Raji (cell line): ENCODE data around the gene THEMIS.

Experiments used
- POLR2A ChIP-seq: IDR thresholded peaks from 2 replicates; pipeline ENCODE4 v1.6.1; 2011; ENCODE audit warnings: low read depth, low read length, control low read depth; ENCODE audit not compliant: insufficient read depth

Gene THEMIS, protein sequence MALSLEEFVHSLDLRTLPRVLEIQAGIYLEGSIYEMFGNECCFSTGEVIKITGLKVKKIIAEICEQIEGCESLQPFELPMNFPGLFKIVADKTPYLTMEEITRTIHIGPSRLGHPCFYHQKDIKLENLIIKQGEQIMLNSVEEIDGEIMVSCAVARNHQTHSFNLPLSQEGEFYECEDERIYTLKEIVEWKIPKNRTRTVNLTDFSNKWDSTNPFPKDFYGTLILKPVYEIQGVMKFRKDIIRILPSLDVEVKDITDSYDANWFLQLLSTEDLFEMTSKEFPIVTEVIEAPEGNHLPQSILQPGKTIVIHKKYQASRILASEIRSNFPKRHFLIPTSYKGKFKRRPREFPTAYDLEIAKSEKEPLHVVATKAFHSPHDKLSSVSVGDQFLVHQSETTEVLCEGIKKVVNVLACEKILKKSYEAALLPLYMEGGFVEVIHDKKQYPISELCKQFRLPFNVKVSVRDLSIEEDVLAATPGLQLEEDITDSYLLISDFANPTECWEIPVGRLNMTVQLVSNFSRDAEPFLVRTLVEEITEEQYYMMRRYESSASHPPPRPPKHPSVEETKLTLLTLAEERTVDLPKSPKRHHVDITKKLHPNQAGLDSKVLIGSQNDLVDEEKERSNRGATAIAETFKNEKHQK

DNA sequence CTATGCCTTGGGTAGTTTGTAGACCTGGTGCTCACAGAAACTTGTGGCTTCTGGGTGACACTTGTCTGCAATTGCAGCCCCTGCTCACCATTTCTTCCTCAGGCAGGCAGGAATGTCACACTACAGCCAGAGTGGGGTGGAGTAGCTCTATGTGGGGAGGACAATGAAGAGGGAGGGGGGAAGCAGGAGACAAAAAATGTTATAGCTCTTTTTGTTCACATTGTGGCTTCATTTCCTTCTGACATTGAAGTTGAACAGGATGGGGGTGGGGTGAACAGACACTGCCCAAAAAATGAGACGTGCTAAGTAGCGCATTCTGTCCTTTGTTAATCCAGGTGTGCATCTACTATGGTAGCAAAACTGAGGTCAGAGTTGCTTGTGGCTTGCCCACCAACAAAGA lies at the start of gene THEMIS:
Gene THEMIS (minus strand): TSS at position 124 of the 400 bp plus-strand sequence. CDS start 126 bp downstream, outside the sequence.
- no peak for TF ChIP-seq POLR2A

DNA sequence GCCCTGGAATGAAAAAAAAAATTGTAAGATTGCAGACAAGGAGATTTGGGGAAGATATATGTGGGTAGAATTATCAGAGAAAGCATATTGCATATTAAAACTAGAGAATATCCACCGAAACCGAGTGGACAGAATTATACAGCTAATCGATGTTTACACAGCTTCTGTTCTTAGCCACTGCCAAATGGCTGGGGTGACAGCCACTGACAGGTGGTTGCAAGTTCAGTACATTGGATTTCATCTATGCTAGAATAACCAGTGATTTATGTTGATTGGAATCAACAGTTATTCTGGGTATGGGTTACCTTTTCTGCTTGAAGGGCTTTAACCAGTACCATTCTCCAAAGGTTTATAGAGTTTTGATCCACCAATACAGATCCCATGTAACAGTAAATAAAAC lies 48.4 kb upstream of the THEMIS start:
- TF ChIP-seq POLR2A: no peak

DNA sequence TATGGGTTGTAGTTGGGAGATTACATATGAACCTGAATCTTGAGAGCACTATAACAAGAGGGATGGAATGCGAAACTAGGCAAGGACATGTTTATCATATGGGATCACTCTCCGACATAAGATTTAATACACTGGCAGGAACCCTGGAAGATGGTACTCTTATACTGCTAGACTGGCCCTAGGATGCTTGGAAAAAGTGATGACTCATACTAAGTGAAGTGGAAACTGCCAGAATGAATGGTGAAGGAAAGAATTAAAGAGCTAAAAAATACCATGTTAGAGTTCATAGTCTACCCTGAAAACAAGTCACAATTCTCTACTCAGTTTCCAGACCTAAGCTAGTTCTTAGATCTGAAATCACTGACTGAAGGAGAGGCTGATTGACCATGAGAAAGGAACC lies 45.5 kb upstream of the THEMIS start:
- TF ChIP-seq POLR2A: no peak

DNA sequence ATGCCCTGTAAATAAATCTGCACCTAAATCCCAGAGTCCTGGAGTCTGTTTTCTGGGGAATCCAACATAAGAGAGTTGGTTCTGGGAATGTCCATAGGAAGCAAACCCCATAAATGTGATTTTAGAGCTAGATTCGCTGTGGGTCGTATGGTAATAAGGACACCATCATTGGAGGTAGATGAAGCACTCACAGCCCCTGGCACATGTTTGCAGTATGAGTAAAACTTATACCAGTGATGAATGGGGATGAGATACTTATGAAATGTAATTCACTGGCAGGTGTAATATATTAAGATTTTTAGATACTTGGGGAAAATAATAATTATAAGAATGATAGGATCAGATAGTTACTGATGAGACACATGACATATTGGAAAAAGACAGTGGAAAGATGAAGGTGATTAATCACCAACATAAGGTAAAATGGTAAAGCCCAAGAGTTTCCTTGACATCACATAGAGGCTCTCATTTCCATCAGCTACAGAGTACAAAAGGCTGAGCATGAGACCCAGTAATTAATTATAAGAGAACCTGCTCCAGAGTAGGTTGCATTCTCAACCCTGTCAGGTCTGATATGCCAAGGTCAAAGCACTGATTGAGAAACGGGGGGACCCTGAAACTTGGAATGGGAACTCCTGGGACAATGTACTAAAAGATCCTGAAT lies 44.7 kb upstream of the THEMIS start:
- no peak for TF ChIP-seq POLR2A

DNA sequence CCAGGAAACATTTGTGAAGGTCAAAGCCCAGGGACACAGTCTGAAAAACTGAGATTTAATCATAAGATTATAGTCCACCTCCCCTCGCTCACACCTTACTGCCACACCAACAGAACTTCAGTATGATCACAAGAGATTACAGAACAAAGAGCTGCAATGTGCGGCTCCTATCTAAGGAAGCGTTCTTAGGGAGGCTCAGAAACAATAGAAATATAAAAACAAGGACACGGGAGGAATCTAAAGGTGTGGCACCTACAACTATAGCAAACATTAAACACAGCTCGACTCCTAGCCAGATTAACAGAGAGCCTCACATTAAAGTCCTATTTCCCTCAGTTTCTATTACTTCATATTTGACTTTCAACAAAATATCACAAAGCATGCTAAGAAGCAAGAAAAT lies 40.4 kb upstream of the THEMIS start:
- no peak for TF ChIP-seq POLR2A

DNA sequence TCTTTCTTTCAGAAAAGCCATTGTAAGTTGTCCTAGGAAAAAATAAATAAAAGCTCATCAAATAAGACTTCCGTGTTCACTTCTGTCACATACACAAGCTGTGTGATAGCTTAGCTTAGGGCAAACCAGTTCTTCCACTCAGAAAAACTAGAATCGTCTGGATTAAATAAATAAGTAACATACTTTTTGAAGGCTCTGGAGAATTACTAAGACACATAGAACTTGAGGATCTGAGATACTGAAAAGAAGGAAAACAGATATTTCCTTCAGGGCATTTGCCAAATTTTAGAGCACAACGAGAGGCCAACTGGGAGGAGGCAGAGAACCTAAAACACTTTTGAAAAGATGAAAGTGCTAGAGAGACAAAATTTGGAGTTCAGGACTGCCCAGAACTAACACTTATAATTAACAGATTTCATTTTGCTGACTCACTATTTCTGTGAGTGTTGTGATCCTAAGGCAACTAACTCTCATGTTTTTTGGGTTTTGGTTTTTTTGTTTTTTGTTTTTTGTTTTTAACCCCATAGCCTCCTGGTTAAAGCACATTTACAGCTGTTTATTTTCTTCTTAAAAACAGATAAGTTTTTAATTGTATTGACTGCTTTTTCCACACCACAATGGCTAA lies 38.7 kb upstream of the THEMIS start:
- no peak for TF ChIP-seq POLR2A

DNA sequence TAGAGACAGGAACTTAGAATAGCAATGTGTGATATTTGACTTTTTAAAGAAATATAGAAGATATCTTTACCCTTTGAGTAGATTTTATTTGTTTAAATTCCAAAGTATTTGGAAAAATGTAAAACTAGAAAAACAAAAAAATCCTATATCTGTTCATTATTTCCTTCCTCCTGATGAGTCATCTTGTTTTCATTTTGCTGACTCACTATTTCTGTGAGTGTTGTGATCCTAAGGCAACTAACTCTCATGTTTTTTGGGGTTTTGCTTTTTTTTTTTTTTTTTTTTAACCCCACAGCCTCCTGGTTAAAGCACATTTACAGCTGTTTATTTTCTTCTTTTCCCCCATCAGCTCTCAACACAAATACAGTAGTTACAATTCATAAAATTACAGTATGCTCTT lies 37.8 kb upstream of the THEMIS start:
- no peak for TF ChIP-seq POLR2A

DNA sequence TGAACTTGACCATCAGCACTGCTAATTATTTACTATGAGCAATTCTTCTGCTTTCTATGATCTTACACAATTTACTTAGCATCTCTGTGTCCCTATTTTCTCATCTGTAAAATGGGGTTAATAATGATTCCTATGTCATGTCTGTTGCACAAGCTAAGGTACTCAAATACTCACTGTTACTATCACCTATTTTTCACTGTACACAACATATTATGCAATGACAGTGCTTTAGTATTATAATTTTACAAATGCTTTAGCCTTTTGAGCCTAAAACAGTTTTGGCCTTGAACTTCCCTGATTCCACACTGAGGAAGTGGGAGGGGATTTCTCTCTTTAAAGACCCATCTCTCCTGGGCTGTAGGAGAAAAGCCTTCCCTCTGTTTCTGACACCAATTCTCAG lies 36.9 kb upstream of the THEMIS start:
- no peak for TF ChIP-seq POLR2A

DNA sequence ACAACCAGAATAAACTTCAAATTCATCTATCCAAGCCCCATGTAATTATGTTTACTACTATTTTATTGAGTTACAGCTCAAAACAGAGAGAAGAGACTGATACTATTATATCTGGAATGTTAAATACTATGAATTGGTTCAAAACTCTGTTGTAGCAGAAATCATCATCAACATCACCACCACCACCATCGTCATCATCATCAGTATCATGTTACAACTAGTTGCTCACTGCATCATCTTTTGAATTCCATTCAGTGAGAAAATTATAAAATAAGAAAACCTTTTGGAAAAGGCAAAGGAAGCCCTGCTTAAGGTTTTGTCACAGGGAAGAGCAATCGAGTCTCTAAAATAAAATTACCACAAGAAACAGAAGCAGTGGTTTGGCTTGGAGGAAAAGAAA lies 36.2 kb upstream of the THEMIS start:
- no peak for TF ChIP-seq POLR2A

DNA sequence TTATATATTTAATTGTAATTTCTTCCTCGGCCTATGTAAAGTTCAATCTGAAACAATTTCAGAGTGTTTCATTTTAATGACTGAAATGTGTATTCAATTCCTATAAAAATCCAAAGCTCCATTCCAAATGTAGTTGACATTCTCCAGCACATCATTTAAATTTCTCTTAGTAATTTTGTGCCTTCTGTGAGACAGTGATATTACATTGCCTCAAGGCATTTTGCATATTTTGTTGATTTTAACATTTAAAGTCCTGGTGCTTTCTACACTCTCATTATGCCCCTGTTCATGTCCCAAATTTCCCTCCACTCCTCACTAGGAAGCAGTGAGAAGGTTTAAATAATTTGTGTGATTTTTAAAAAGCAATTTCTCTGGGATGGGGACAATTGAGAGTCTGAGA lies 34.1 kb upstream of the THEMIS start:
- no peak for TF ChIP-seq POLR2A

DNA sequence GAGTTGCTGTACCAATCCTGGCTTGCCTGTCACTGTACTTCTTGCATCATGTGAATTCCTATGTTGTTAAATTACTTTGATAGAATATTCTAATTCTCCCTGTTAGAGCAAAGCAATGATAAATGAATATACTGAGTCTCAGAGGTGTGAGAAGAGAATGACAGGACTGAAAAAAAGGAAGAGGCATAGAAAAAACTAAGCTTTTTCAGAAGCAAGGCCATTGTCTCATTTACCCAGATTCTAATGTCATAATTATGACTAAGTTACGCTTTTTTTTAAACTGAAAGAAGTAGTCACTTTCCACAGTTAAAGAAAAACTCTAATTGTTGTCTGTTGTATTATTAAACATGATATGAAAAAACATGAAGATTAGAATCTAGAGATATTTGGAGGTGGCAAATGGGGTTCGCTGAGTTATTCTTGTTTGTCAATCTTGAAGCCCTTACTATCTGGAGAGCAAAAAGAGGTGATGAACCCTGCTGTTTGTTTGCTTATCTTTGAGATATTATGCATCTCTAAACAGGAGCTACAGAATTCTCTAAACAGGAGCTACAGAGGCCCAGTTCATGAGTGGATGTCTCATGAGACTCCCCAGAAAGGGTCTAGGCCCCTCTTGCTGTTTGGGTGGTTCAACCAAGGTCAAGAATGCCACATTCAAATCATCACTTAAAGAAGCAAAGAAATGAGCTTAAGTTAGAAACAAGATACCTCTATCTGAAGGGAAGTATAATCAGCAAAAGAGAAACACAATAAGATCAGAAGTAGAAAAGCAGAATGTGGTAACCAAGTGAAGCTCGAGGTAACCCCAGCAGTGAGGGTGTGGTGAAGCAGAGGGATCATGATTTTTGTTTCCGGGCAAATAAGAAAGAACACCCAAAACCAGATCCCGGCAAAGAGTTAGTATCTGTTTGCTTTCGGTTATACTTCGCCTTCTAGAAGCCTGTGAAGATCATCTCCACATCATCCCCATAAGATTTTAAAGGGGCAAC lies 33.3 kb upstream of the THEMIS start:
- TF ChIP-seq POLR2A: no peak

DNA sequence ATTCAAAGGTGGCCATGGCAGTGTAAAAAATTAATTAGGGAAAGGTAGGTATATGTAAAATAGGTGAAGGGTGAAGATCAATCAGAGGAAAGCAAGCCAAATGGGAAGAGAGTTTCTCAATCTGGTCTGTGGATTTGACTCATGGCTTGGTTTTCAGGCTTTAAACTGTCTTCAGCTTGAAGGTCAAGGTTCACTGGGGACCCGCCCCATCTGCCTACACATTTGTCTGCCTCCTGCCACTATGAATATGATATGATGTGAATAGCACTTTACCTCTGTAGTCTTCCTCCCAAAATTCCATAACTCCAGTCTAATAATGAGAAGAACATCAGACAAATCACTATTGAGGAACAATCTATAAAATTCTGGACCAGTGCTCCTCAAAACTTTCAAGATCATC lies 32.3 kb upstream of the THEMIS start:
- no peak for TF ChIP-seq POLR2A

DNA sequence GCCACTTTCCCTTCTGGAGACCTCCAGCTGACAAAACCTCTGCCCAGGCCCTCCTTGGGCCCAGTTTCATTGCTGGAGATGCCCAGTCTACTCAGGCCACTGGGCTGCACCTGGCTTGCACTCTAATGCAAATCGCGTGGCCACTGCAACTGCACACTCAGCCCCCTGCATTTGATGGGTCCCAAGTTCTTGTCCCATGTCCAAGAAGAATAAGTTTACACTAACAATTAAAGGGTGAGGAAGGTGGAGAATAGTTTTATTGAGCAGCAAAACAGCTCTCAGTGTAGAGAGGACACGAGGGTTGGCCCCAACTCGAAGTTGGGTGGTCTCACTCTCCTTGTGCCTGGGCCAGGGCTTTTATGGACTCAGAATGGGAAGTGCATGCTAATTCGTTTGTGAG lies 31.9 kb upstream of the THEMIS start:
- no peak for TF ChIP-seq POLR2A

DNA sequence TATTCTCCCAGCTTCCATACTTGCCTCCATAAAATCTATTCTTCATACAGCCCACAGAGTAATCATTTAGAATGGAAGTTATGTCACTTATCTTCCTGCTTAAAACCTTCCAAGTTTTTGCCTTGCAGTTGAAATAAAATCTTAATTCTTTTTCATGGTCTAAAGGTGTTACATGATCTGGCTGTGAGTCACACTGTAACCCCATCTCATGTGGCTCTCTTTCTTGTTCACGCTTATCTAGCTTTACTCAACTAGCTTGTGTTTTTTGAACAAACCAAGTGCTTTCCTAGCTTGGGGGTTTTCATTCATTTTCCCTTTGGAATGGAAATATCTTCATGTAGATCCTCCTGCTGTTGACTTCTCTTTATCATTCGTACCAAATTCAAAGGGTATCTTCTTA lies 23.6 kb upstream of the THEMIS start:
- no peak for TF ChIP-seq POLR2A
